ENCODE measurements around the gene LRRIQ4.

The LRRIQ4 gene

GRCh38 chr3:169772897-169773816 is 39.5 kb upstream of the LRRIQ4 start, which contains the start of gene MYNN:
Gene MYNN (plus strand): TSS chr3:169773396. CDS start chr3:169774296, 900 bp downstream.
- Histone ChIP-seq H3K4me3 (ENCODE audit: low read length) (peak within 1 kb of the TSS; percentile 96), H3K9me3 (ENCODE audit: control insufficient read depth, insufficient read depth, low read length) (no peaks in the 10 kb centered on the region), H3K79me2 (ENCODE audit: control insufficient read depth, low read length) (peaks cover 59% of the 10 kb centered on the region), H3K36me3 (ENCODE audit: control insufficient read depth, low read length) (peaks cover 54% of the 10 kb centered on the region), H3K4me2 (ENCODE audit: low read length) (peak within 1 kb of the TSS; percentile 80), H3K27ac (ENCODE audit: low read depth, low read length) (peak within 1 kb of the TSS; percentile 97), H3K9me2 (replicated peaks; ENCODE audit: control insufficient read depth, low read length) (no peaks in the 10 kb centered on the region), H3K4me1 (ENCODE audit: control insufficient read depth, low read length) (peaks cover 33% of the 10 kb centered on the region), H3K27me3 (ENCODE audit: control insufficient read depth, low read length) (no peaks in the 10 kb centered on the region), H3F3A (ENCODE audit: control insufficient read depth, insufficient read depth) (peaks cover 28% of the 10 kb centered on the region), H4K20me1 (ENCODE audit: control insufficient read depth, insufficient read depth, low read depth, low read length) (peaks cover 2% of the 10 kb centered on the region)
- no peak for TF ChIP-seq EZH2phosphoT487 (IDR thresholded peaks at IDR 0.05; ENCODE audit: borderline replicate concordance, low read length)
- TF ChIP-seq, protein P1, sequence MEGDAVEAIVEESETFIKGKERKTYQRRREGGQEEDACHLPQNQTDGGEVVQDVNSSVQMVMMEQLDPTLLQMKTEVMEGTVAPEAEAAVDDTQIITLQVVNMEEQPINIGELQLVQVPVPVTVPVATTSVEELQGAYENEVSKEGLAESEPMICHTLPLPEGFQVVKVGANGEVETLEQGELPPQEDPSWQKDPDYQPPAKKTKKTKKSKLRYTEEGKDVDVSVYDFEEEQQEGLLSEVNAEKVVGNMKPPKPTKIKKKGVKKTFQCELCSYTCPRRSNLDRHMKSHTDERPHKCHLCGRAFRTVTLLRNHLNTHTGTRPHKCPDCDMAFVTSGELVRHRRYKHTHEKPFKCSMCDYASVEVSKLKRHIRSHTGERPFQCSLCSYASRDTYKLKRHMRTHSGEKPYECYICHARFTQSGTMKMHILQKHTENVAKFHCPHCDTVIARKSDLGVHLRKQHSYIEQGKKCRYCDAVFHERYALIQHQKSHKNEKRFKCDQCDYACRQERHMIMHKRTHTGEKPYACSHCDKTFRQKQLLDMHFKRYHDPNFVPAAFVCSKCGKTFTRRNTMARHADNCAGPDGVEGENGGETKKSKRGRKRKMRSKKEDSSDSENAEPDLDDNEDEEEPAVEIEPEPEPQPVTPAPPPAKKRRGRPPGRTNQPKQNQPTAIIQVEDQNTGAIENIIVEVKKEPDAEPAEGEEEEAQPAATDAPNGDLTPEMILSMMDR (IDR thresholded peaks at IDR 0.05; ENCODE audit: low read depth, low read length, poor library complexity, severe bottlenecking) = peak; percentile 46

DNA sequence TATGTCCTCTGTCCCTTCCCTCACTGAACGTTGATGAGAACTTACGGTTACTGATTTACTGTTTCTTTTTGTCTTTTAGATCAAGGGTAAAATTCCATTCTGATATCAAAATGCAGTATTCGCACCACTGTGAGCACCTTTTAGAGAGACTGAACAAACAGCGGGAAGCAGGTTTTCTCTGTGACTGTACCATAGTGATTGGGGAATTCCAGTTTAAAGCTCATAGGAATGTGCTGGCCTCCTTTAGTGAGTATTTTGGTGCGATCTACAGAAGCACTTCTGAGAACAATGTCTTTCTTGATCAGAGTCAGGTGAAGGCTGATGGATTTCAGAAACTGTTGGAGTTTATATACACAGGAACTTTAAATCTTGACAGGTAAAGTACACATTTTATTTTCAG is 38.5 kb upstream of the LRRIQ4 start:
- Histone ChIP-seq H3K4me3 (ENCODE audit: low read length) (peak overlapping the region; percentile 96), H3K9me3 (ENCODE audit: control insufficient read depth, insufficient read depth, low read length) (no peaks in the 10 kb centered on the region), H3K36me3 (ENCODE audit: control insufficient read depth, low read length) (peaks cover 65% of the 10 kb centered on the region), H3F3A (ENCODE audit: control insufficient read depth, insufficient read depth) (peaks cover 22% of the 10 kb centered on the region), H3K4me1 (ENCODE audit: control insufficient read depth, low read length) (peaks cover 36% of the 10 kb centered on the region), H3K9me2 (replicated peaks; ENCODE audit: control insufficient read depth, low read length) (no peaks in the 10 kb centered on the region), H3K27ac (ENCODE audit: low read depth, low read length) (no peak overlapping the region), H3K79me2 (ENCODE audit: control insufficient read depth, low read length) (peaks cover 69% of the 10 kb centered on the region), H3K27me3 (ENCODE audit: control insufficient read depth, low read length) (no peaks in the 10 kb centered on the region), H4K20me1 (ENCODE audit: control insufficient read depth, insufficient read depth, low read depth, low read length) (peaks cover 2% of the 10 kb centered on the region), H3K4me2 (ENCODE audit: low read length) (peak overlapping the region; percentile 80)
- no peak for TF ChIP-seq EZH2phosphoT487 (IDR thresholded peaks at IDR 0.05; ENCODE audit: borderline replicate concordance, low read length)
- TF ChIP-seq, protein P1 (IDR thresholded peaks at IDR 0.05; ENCODE audit: low read depth, low read length, poor library complexity, severe bottlenecking) = no peak

DNA sequence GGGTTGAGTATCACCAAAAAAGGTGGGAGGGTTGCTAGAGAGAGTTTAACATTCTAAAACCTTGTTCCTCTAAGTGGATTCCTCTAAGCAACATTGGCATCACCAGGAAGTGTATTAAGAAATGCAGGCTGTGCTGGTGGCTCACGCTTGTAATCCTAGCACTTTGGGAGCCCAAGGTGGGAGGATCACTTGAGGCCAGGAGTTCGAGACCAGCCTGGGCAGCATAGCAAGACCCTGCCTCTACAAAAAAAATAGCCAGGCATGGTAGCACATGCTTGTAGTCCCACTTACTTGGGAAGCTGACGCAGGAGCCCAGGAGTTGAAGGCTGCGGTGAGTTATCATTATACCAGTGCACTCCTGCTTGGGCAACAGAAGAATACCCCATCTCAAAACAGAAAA is 34.8 kb upstream of the LRRIQ4 start:
- peaks cover 4% of the 10 kb centered on the region for H3F3A ChIP-seq (ENCODE audit: control insufficient read depth, insufficient read depth)
- H3K9me2 ChIP-seq (replicated peaks; ENCODE audit: control insufficient read depth, low read length) = no peaks in the 10 kb centered on the region
- H3K9me3 ChIP-seq (ENCODE audit: control insufficient read depth, insufficient read depth, low read length) = no peaks in the 10 kb centered on the region
- H3K27me3 ChIP-seq (ENCODE audit: control insufficient read depth, low read length) = no peaks in the 10 kb centered on the region
- no peak overlapping the region for H3K4me2 ChIP-seq (ENCODE audit: low read length)
- H3K27ac ChIP-seq (ENCODE audit: low read depth, low read length) = no peak overlapping the region
- H3K4me3 ChIP-seq (ENCODE audit: low read length) = no peak overlapping the region
- TF ChIP-seq, protein P1 (IDR thresholded peaks at IDR 0.05; ENCODE audit: low read depth, low read length, poor library complexity, severe bottlenecking) = no peak
- TF ChIP-seq EZH2phosphoT487 (IDR thresholded peaks at IDR 0.05; ENCODE audit: borderline replicate concordance, low read length) = no peak
- H3K4me1 ChIP-seq (ENCODE audit: control insufficient read depth, low read length) = peaks cover 29% of the 10 kb centered on the region
- H3K79me2 ChIP-seq (ENCODE audit: control insufficient read depth, low read length) = peaks cover 84% of the 10 kb centered on the region
- H3K36me3 ChIP-seq (ENCODE audit: control insufficient read depth, low read length) = peaks cover 94% of the 10 kb centered on the region
- H4K20me1 ChIP-seq (ENCODE audit: control insufficient read depth, insufficient read depth, low read depth, low read length) = peaks cover 2% of the 10 kb centered on the region

Measured in DOHH2 (cell line).